Muscle layer of duodenum (tissue), 2 donors: ENCODE data around the gene NBDY.

Source experiments
- H3K27ac ChIP-seq: one replicate; pipeline ENCODE4 v1.7.0; 2013; ENCODE audit warnings: mild to moderate bottlenecking, low read length
- H3K27me3 ChIP-seq: one replicate; pipeline ENCODE4 v1.7.0; 2013; ENCODE audit warnings: low read depth, mild to moderate bottlenecking, control low read depth, low read length
- H3K36me3 ChIP-seq, 2 donors: one replicate each; pipeline ENCODE4 v1.7.0; 2013; ENCODE audit warnings: low read length in 2 of 2, control low read depth in 1 of 2, mild to moderate bottlenecking in 1 of 2; ENCODE audit not compliant: insufficient read depth in 2 of 2, control insufficient read depth in 1 of 2
- H3K4me1 ChIP-seq, 2 donors: one replicate each; pipeline ENCODE4 v1.7.0; 2013; ENCODE audit warnings: low read length in 2 of 2, mild to moderate bottlenecking in 2 of 2, control low read depth in 1 of 2, moderate library complexity in 1 of 2; ENCODE audit not compliant: insufficient read depth in 2 of 2, control insufficient read depth in 1 of 2
- H3K4me3 ChIP-seq, 2 donors: one replicate each; pipeline ENCODE4 v1.7.0; 2013; ENCODE audit warnings: low read length in 2 of 2, low read depth in 1 of 2, mild to moderate bottlenecking in 1 of 2
- H3K9me3 ChIP-seq, 2 donors: one replicate each; pipeline ENCODE4 v1.7.0; 2013; ENCODE audit warnings: low read length in 2 of 2, control low read depth in 1 of 2, mild to moderate bottlenecking in 1 of 2; ENCODE audit not compliant: control insufficient read depth in 1 of 2
- donor health status: healthy.

NBDY gene

DNA sequence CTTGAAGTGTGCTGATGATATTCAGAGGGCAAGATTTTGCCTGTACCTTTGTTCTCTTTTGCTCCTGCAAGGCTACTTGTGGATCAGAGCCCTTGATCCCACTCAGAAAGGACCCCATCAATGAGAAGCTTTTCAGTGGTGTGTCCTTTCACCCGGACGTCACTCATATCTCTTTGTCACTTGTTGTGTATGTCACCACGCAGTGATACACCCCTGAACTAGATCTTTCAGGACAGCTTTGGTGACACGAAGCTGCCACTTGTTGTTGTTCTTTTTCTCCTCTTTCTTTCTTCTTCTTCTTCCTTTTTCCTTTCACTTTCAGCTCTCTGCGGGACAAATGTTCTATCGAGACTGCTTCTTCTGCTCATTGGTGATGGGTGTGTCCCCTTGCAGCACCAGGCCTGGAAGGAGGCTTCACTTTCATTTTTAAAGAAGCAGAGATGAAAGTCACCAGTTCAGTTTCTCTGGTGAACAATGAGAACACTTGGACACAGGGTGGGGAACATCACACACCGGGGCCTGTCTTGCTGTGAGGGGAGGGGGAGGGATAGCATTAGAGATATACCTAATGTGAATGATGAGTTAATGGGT lies 83.6 kb downstream of the NBDY start:
- H3K4me3 ChIP-seq, result peak overlapping the region; percentile 2 to 34
- H3K9me3 ChIP-seq, result no peaks in the 10 kb centered on the region
- peak overlapping the region; percentile 27 for H3K27ac ChIP-seq
- no peaks in the 10 kb centered on the region for H3K36me3 ChIP-seq
- no peaks in the 10 kb centered on the region for H3K27me3 ChIP-seq
- H3K4me1 ChIP-seq, result no peaks in the 10 kb centered on the region

DNA sequence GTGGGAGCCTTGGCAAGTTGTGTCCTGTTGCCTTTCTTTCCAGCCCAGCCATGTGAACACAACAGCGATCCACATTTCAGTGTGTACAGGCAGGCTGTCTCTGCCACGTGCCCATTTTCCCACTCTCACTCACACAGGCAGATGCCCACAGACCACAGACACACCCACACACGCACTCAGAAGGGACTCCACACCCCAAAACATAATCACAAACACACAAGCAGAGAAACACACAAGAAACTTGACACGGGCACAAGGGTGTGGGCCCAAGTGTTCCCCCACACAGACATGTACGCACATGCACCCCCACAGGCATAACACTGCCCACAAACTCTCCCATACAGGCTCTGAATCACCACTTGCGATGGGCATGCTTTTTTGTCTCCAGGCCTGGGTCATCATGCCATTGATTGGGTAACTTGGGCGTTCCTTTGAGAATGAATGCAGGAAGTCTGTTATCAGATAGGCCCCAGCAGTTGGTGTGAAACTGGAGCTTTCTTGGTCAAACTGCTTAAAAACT lies 84.3 kb downstream of the NBDY start:
- H3K9me3 ChIP-seq, result no peaks in the 10 kb centered on the region
- no peak overlapping the region for H3K4me3 ChIP-seq
- H3K27me3 ChIP-seq, result no peaks in the 10 kb centered on the region
- H3K27ac ChIP-seq, result no peak overlapping the region
- H3K36me3 ChIP-seq, result no peaks in the 10 kb centered on the region
- no peaks in the 10 kb centered on the region for H3K4me1 ChIP-seq

DNA sequence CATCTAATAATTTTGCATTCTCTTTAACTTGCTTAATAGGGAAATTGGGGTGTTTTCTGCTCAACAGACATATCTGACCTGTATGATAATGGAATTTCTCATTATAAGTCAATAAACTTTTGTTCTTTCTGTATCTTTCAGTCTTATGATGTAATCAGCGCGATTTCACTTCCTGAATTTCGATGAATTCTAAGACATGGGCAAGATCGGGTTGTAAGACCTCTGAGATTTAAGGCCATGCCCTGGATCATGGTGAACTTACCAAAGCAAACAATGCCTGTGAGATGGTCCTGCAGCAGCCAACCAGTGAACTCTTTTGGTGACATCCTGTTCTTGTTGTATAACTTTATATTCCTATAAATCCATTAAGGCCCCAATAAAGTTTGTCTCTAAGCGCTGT lies 88.1 kb downstream of the NBDY start:
- Histone ChIP-seq H3K36me3 (no peaks in the 10 kb centered on the region), H3K27me3 (no peaks in the 10 kb centered on the region), H3K9me3 (no peaks in the 10 kb centered on the region), H3K4me1 (no peaks in the 10 kb centered on the region), H3K4me3 (no peak overlapping the region), H3K27ac (no peak overlapping the region)

DNA sequence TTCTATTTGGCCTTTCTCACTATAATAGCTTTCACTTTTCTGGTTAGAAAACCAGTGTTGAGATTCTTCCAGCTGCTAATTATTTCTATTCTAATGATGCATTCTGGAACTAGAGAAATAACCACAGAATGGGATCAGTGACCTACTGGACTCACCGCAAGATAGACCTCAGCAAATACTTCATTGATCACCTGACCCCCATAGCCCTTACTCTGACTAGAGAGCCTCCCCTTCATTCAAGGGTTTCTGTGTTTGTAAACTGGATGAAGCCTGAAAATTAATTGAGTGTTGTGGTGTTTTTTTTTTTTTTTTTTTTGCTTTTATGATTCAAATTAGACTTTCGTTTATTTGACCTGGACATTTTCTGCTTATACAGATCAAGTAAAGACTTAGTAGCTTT lies 97.0 kb downstream of the NBDY start:
- Histone ChIP-seq H3K36me3 (no peaks in the 10 kb centered on the region), H3K9me3 (peaks cover 0 to 3% of the 10 kb centered on the region in 2 donors), H3K27ac (no peak overlapping the region), H3K4me1 (no peaks in the 10 kb centered on the region), H3K4me3 (no peak overlapping the region), H3K27me3 (no peaks in the 10 kb centered on the region)

DNA sequence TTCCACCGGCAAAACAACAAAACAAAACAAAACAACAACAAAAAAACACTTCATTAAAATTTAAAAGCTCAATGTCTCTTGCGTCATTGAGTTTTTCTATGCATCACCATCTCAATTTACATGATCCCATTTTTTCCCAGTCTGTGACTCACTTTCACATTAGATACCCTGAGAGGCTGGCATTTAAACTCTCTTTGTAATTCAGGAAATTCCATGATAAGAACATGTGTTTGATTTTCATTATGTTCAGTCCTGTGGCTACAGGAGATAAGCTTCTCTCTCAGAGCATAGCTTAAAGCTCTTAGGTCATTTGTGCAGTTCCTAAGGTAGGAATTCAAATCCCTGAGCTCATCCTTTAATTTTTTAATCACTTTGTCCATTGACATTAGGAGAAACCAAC lies 104.6 kb downstream of the NBDY start:
- Histone ChIP-seq H3K4me3 (no peak overlapping the region), H3K27ac (no peak overlapping the region), H3K27me3 (no peaks in the 10 kb centered on the region), H3K9me3 (no peaks in the 10 kb centered on the region), H3K4me1 (no peaks in the 10 kb centered on the region), H3K36me3 (no peaks in the 10 kb centered on the region)

DNA sequence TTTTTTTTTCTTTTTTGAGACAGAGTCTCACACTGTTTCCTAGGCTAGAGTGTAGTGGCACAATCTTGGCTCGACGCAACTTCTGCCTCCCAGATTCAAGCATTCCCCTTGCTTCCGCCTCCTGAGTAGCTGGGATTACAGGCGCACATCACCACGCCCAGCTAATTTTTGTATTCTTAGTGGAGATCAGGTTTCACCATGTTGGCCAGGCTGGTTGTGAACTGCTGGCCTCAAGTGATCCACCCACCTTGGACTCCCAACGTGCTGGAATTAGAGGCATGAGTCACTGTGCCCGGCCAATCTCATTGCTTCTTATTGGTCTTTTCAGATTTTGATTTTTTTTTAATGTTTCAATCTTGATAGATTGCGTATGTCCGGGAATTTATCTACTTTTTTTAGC lies 124.4 kb downstream of the NBDY start:
- Histone ChIP-seq H3K27me3 (no peaks in the 10 kb centered on the region), H3K4me1 (no peaks in the 10 kb centered on the region), H3K9me3 (no peaks in the 10 kb centered on the region), H3K27ac (no peak overlapping the region), H3K36me3 (no peaks in the 10 kb centered on the region), H3K4me3 (no peak overlapping the region)

DNA sequence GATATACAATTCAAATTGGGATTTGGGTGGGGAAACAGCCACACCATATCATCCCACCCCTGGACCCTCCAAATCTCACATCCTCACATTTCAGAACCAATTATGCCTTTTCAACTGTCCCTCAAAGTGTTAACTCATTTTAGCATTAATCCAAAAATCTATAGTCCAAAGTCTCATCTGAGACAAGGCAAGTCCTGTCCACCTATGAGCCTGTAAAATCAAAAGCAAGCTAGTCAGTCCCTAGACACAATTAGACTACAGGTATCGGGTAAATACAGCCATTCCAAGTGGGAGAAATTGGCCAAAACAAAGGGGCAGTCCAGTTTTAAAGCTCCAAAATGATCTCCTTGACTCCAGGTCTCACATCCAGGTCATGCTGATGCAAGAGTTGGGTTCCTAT lies 128.0 kb downstream of the NBDY start:
- H3K27ac ChIP-seq, result no peak overlapping the region
- H3K9me3 ChIP-seq, result no peaks in the 10 kb centered on the region
- H3K4me1 ChIP-seq, result no peaks in the 10 kb centered on the region
- H3K27me3 ChIP-seq, result no peaks in the 10 kb centered on the region
- no peaks in the 10 kb centered on the region for H3K36me3 ChIP-seq
- H3K4me3 ChIP-seq, result no peak overlapping the region

GRCh38 chrX:56860888-56861287 lies 131.8 kb downstream of the NBDY start:
- no peaks in the 10 kb centered on the region for H3K9me3 ChIP-seq
- H3K4me3 ChIP-seq, result no peak overlapping the region
- no peaks in the 10 kb centered on the region for H3K27me3 ChIP-seq
- no peaks in the 10 kb centered on the region for H3K4me1 ChIP-seq
- H3K36me3 ChIP-seq, result no peaks in the 10 kb centered on the region
- no peak overlapping the region for H3K27ac ChIP-seq
